T-cell (primary cell): ENCODE measurements around the gene AZGP1. TPM values are rescaled to one million over a fixed set of nuclear protein-coding genes. Genes with fewer than 3 reads are reported as not detected.
"Not testable (repeated sequence)": the region's sequence is repeated elsewhere in the genome, so short reads cannot be mapped to it uniquely, and the experiment has no call there.

Experiments used
- ATAC-seq, 4 experiments: fragments of 200-7000 bp in 3 of 4; fragments of 150-1000 bp in 1 of 4; cut with Tn5 transposase; replicated peaks in 1 of 4; 1 replicate in 3 of 4; 2 replicates in 1 of 4; pipeline ENCODE4 v1.10.0; 2021; ENCODE audit warnings: moderate library complexity in 3 of 4, mild to moderate bottlenecking in 2 of 4, moderate number of reproducible peaks in 1 of 4
- CTCF ChIA-PET, 2 donors: fragments of 300-600 bp; sonication (Branson Sonifier 250); formaldehyde crosslinking; loops; one replicate each; lab custom pipeline; 2022; ENCODE audit warnings: antibody characterized with exemption in 2 of 2; lab: Charles Lee
- POLR2A ChIA-PET, 2 donors: fragments of 300-600 bp; sonication (Branson Sonifier 250); formaldehyde crosslinking; loops; one replicate each; lab custom pipeline; 2022; ENCODE audit warnings: antibody characterized with exemption in 2 of 2; lab: Charles Lee
- DNase-seq, 35 experiments: peaks; one replicate each; pipeline versions ENCODE4 v3.0.0 to v3.0.0-alpha.2; 2013 to 2023
- H3K27ac ChIP-seq: one replicate; pipeline ENCODE4 v1.5.1; 2013; ENCODE audit warnings: low read length
- H3K27me3 ChIP-seq, 2 experiments: replicated peaks in 1 of 2; 1 replicate in 1 of 2; 2 replicates in 1 of 2; pipeline versions ENCODE4 v1.6.1 to v1.7.0; 2013; ENCODE audit warnings: low read length in 1 of 2, mixed read lengths in 1 of 2; ENCODE audit not compliant: control insufficient read depth in 2 of 2, insufficient read depth in 2 of 2; ENCODE audit errors: extremely low read depth in 1 of 2
- H3K36me3 ChIP-seq, 2 donors: 1 replicate in 1 of 2; 2 replicates in 1 of 2; pipeline versions ENCODE4 v1.6.1 to v1.7.0; 2013; ENCODE audit warnings: low read length in 1 of 2; ENCODE audit not compliant: control insufficient read depth in 2 of 2, insufficient read depth in 1 of 2; ENCODE audit errors: extremely low read depth in 1 of 2
- H3K4me1 ChIP-seq, 2 experiments: 1 replicate in 1 of 2; 2 replicates in 1 of 2; pipeline versions ENCODE4 v1.6.1 to v1.7.0; 2013; ENCODE audit warnings: low read length in 2 of 2, mixed read lengths in 1 of 2; ENCODE audit not compliant: insufficient read depth in 2 of 2, control insufficient read depth in 1 of 2; ENCODE audit errors: extremely low read depth in 1 of 2
- H3K4me3 ChIP-seq, 2 donors: 1 replicate in 1 of 2; 2 replicates in 1 of 2; pipeline versions ENCODE4 v1.5.1 to v1.7.0; 2013; ENCODE audit warnings: mild to moderate bottlenecking in 2 of 2, low read length in 1 of 2, moderate library complexity in 1 of 2; ENCODE audit not compliant: control insufficient read depth in 1 of 2; ENCODE audit errors: extremely low read depth in 1 of 2
- H3K9me3 ChIP-seq: 2 replicates; pipeline ENCODE4 v1.7.0; 2013
- H3K27ac Mint-ChIP-seq, 2 donors: one replicate each; pipeline ENCODE4 v1.8.0; 2020 to 2021; ENCODE audit warnings: mild to moderate bottlenecking in 2 of 2, mixed read lengths in 2 of 2
- H3K27me3 Mint-ChIP-seq, 2 donors: one replicate each; pipeline ENCODE4 v1.8.0; 2021 to 2022; ENCODE audit warnings: mixed read lengths in 2 of 2
- H3K36me3 Mint-ChIP-seq: one replicate; pipeline ENCODE4 v1.8.0; 2021; ENCODE audit warnings: mixed read lengths
- H3K4me1 Mint-ChIP-seq, 3 donors: one replicate each; pipeline ENCODE4 v1.8.0; 2020 to 2022; ENCODE audit warnings: mixed read lengths in 3 of 3, mild to moderate bottlenecking in 1 of 3
- H3K4me3 Mint-ChIP-seq, 3 donors: one replicate each; pipeline ENCODE4 v1.8.0; 2020 to 2022; ENCODE audit warnings: mild to moderate bottlenecking in 3 of 3, mixed read lengths in 3 of 3, moderate library complexity in 3 of 3
- H3K9me3 Mint-ChIP-seq, 3 donors: one replicate each; pipeline ENCODE4 v1.8.0; 2020 to 2022; ENCODE audit warnings: mixed read lengths in 3 of 3
- WGBS: methylation state at CpG from one replicate; pipeline ENCODE4 v1.1.5; 2013; ENCODE audit warnings: missing lambda C conversion rate; ENCODE audit not compliant: insufficient coverage; 5-methylcytosine and 5-hydroxymethylcytosine counted together
- total RNA-seq, 35 experiments: library from RNA in 6 of 35; stranded (reverse) in 6 of 35; fragments of 120-200 nt in 1 of 35; gene quantifications; one replicate each; pipeline versions ENCODE4 v1.2.1 to v1.2.4 and lab custom pipeline; 2013 to 2026

The AZGP1 gene
- total RNA-seq, 5 donors from 2014 or later (not counting 1 experiment from before 2014, with no cell fraction given), result 0.56 to 1.3 (median 0.89) TPM; not detected in 2

GRCh38 chr7:99953649-99954048 lies 22.2 kb downstream of the AZGP1 start:
- Histone ChIP-seq H3K27me3 (peaks cover 0 to 14% of the 10 kb centered on the region in 2 experiments), H3K4me1 (no peaks in the 10 kb centered on the region), H3K27ac (no peak overlapping the region), H3K9me3 (no peaks in the 10 kb centered on the region), H3K4me3 (no peak overlapping the region), H3K36me3 (no peaks in the 10 kb centered on the region)
- Mint-ChIP-seq H3K4me3 (no peak overlapping the region), H3K9me3 (peaks cover 0 to 5% (median 3%) of the 10 kb centered on the region in 3 donors), H3K36me3 (no peaks in the 10 kb centered on the region), H3K4me1 (no peaks in the 10 kb centered on the region), H3K27me3 (peaks cover 14 to 24% of the 10 kb centered on the region in 2 donors), H3K27ac (no peak overlapping the region)
- ATAC-seq, result no peak
- no peak for DNase-seq
- ChIA-PET POLR2A (no interaction called here), CTCF (interaction anchor here in 1 of 2 donors (0.6 kb wide), 1 partner anchor 180 kb away, joined by 3 read pairs; no protein-coding TSS in a partner anchor)
- 67% methylated on average over 2 of the region's 3 CpGs for WGBS

- CTCF ChIA-PET, result interaction anchor here in 1 of 2 donors (0.7 kb wide), 1 partner anchor 14 kb away, joined by 4 read pairs; no protein-coding TSS in a partner anchor
- H3K36me3 ChIP-seq, H3K36me3 Mint-ChIP-seq, H3K27ac Mint-ChIP-seq, H3K9me3 ChIP-seq, ATAC-seq, H3K4me1 ChIP-seq, H3K4me3 ChIP-seq, DNase-seq, H3K9me3 Mint-ChIP-seq, POLR2A ChIA-PET, H3K27ac ChIP-seq, H3K4me3 Mint-ChIP-seq, H3K4me1 Mint-ChIP-seq: not testable (repeated sequence)
- peaks cover 0 to 14% of the 10 kb centered on the region in 2 experiments for H3K27me3 ChIP-seq
- H3K27me3 Mint-ChIP-seq, result peaks cover 15 to 27% of the 10 kb centered on the region in 2 donors
- WGBS, result no CpG with 5 or more reads among the region's 4 CpGs
These were observed 23.2 kb downstream of the AZGP1 start for GRCh38 chr7:99952649-99953048.

GRCh38 chr7:99950819-99951218 lies 25.0 kb downstream of the AZGP1 start:
- H3K4me1 Mint-ChIP-seq, H3K9me3 Mint-ChIP-seq, H3K27ac ChIP-seq, H3K4me3 Mint-ChIP-seq, H3K36me3 Mint-ChIP-seq, H3K9me3 ChIP-seq, H3K27ac Mint-ChIP-seq, POLR2A ChIA-PET, H3K36me3 ChIP-seq, H3K4me1 ChIP-seq, DNase-seq, ATAC-seq, H3K4me3 ChIP-seq: not testable (repeated sequence)
- CTCF ChIA-PET, result interaction anchor here (0.6 to 0.7 kb wide), 2 partner anchors 37 to 51 kb away, joined by 5 to 9 read pairs; no protein-coding TSS in a partner anchor
- H3K27me3 Mint-ChIP-seq, result peaks cover 20 to 27% of the 10 kb centered on the region in 2 donors
- H3K27me3 ChIP-seq, result peaks cover 0 to 11% of the 10 kb centered on the region in 2 experiments
- WGBS, result 98% methylated on average over 5 of the region's 6 CpGs

GRCh38 chr7:99949645-99950228 lies 26.1 kb downstream of the AZGP1 start:
- peaks cover 0 to under 1% (median 0%) of the 10 kb centered on the region in 3 donors for H3K4me1 Mint-ChIP-seq
- CTCF ChIA-PET, result interaction anchor here (0.6 to 1.3 kb wide), 5 partner anchors 32 to 172 kb away, joined by 3 to 4 read pairs (median 4); no protein-coding TSS in a partner anchor
- Histone ChIP-seq H3K36me3 (no peaks in the 10 kb centered on the region), H3K27me3 (peaks cover 0 to 8% of the 10 kb centered on the region in 2 experiments), H3K27ac (no peak overlapping the region), H3K4me1 (no peaks in the 10 kb centered on the region), H3K9me3 (no peaks in the 10 kb centered on the region), H3K4me3 (no peak overlapping the region)
- H3K36me3 Mint-ChIP-seq, result no peaks in the 10 kb centered on the region
- H3K4me3 Mint-ChIP-seq, result no peak overlapping the region
- no peak overlapping the region for H3K27ac Mint-ChIP-seq
- DNase-seq (peak in 1 of 35 experiments; percentile 35), ATAC-seq (no peak)
- no CpG with 5 or more reads among the region's 3 CpGs for WGBS
- POLR2A ChIA-PET, result interaction anchor here in 1 of 2 donors (0.6 kb wide), 1 partner anchor 33 kb away, joined by 4 read pairs; no protein-coding TSS in a partner anchor
- H3K9me3 Mint-ChIP-seq, result peaks cover 0 to 5% (median 3%) of the 10 kb centered on the region in 3 donors
- peaks cover 18 to 19% of the 10 kb centered on the region in 2 donors for H3K27me3 Mint-ChIP-seq

- no peaks in the 10 kb centered on the region for H3K9me3 ChIP-seq
- WGBS, result no CpG with 5 or more reads among the region's 1 CpG
- H3K9me3 Mint-ChIP-seq, result peaks cover 0 to 5% (median 3%) of the 10 kb centered on the region in 3 donors
- H3K4me1 ChIP-seq, result peaks cover 0 to 4% of the 10 kb centered on the region in 2 experiments
- DNase-seq (no peak), ATAC-seq (no peak)
- ChIA-PET CTCF (interaction anchor here (0.6 to 0.7 kb wide), 3 partner anchors 8 to 1214 kb away, joined by 3 to 6 read pairs (median 6); no protein-coding TSS in a partner anchor), POLR2A (no interaction called here)
- H3K27ac ChIP-seq, result no peak overlapping the region
- H3K4me3 Mint-ChIP-seq, result no peak overlapping the region
- H3K36me3 ChIP-seq, result no peaks in the 10 kb centered on the region
- peaks cover 18 to 21% of the 10 kb centered on the region in 2 donors for H3K27me3 Mint-ChIP-seq
- H3K36me3 Mint-ChIP-seq, result no peaks in the 10 kb centered on the region
- no peak overlapping the region for H3K27ac Mint-ChIP-seq
- peaks cover 0 to 8% of the 10 kb centered on the region in 2 experiments for H3K27me3 ChIP-seq
- H3K4me1 Mint-ChIP-seq, result peaks cover 7 to 12% (median 9%) of the 10 kb centered on the region in 3 donors
- H3K4me3 ChIP-seq, result no peak overlapping the region
These were observed 28.2 kb downstream of the AZGP1 start for GRCh38 chr7:99947608-99948007.

GRCh38 chr7:99944497-99945070 lies 31.2 kb downstream of the AZGP1 start:
- Histone ChIP-seq H3K4me3 (no peak overlapping the region), H3K36me3 (no peaks in the 10 kb centered on the region), H3K27me3 (peaks cover 0 to 10% of the 10 kb centered on the region in 2 experiments), H3K9me3 (peaks cover under 1% of the 10 kb centered on the region), H3K27ac (no peak overlapping the region), H3K4me1 (peaks cover 0 to 4% of the 10 kb centered on the region in 2 experiments)
- Mint-ChIP-seq H3K27me3 (peaks cover 22 to 28% of the 10 kb centered on the region in 2 donors), H3K36me3 (no peaks in the 10 kb centered on the region), H3K4me1 (peaks cover 7 to 12% (median 9%) of the 10 kb centered on the region in 3 donors), H3K4me3 (no peak overlapping the region), H3K27ac (peak overlapping the region in 1 of 2 donors; percentile 14), H3K9me3 (no peaks in the 10 kb centered on the region)
- ChIA-PET POLR2A (no interaction called here), CTCF (no interaction called here)
- no CpG with 5 or more reads among the region's 4 CpGs for WGBS
- DNase-seq (no peak), ATAC-seq (no peak)
